Measurements from ENCODE around the gene R3HDM1.

DNA sequence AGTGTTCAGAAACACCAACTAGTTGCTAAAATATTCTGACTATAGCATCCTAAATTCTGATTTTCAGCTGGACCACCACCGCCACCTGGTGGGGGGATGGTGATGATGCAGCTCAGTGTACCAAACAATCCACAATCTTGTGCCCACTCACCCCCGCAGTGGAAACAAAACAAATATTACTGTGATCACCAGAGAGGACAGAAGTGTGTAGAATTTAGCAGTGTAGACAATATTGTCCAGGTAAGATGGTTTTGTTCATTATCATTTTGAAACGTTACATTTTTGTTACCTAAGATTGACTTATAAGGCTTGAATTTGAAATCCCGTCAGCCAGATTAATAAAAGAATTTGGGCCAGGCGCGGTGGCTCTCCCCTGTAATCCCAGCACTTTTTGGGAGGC, 178.7 kb downstream of the R3HDM1 start:
- TF ChIP-seq, protein P1, sequence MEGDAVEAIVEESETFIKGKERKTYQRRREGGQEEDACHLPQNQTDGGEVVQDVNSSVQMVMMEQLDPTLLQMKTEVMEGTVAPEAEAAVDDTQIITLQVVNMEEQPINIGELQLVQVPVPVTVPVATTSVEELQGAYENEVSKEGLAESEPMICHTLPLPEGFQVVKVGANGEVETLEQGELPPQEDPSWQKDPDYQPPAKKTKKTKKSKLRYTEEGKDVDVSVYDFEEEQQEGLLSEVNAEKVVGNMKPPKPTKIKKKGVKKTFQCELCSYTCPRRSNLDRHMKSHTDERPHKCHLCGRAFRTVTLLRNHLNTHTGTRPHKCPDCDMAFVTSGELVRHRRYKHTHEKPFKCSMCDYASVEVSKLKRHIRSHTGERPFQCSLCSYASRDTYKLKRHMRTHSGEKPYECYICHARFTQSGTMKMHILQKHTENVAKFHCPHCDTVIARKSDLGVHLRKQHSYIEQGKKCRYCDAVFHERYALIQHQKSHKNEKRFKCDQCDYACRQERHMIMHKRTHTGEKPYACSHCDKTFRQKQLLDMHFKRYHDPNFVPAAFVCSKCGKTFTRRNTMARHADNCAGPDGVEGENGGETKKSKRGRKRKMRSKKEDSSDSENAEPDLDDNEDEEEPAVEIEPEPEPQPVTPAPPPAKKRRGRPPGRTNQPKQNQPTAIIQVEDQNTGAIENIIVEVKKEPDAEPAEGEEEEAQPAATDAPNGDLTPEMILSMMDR (IDR thresholded peaks at IDR 0.05; ENCODE audit: insufficient read depth, low read depth, low read length) = peak; percentile 95
- TF ChIP-seq EZH2 (IDR thresholded peaks at IDR 0.05; ENCODE audit: insufficient read depth, low read length) = no peak

Measured in astrocyte (in vitro differentiated cells and primary cell).